DLD1 (cell line): ENCODE measurements around the gene KLHL33.

Experiments
- in situ Hi-C: cut with HindIII; loops from 2 replicates; pipeline ENCODE4 v1.10.0; 2017; ENCODE audit warnings: low sequenced_read_pairs

KLHL33 gene

GRCh38 chr14:20380681-20381080 lies 55.3 kb downstream of the KLHL33 start:
- in situ Hi-C loops = no loop called here

- in situ Hi-C loops = no loop called here
Measured at GRCh38 chr14:20379743-20380142, 56.2 kb downstream of the KLHL33 start.

GRCh38 chr14:20377171-20377570 lies 58.8 kb downstream of the KLHL33 start:
- in situ Hi-C loops = no loop called here

DNA sequence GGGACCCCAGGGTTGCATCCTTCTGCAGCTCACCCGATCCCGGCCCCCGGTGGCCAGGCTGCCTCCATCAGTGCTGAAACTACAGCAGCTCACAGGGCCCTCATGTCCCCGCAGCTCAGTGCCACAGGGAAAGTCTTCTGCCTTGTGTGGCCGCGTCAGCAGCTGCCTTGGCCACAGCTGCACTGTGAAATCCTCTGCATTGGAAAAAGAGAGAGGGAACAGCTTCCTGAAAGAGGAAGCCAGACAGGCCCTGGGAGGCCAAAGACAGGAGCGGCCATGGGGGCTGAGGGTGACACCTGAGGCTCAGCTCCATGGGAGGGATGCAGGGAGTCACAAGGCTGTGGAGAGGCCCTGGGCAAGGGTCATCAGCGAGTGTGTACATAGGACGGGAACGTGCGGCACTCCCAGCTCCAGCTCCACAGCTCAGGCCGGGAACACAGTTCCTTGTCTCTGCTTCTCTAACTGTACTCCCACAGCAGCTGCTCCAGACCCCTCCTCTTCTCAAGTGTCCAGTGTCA lies 59.8 kb downstream of the KLHL33 start:
- in situ Hi-C loops = no loop called here
